GM18526 (cell line): ENCODE data around the gene PRSS8.

ENCODE experiments used
- POLR2A ChIP-seq: IDR thresholded peaks from 3 replicates; pipeline ENCODE4 v1.6.1; 2011; ENCODE audit not compliant: insufficient read length; ENCODE audit errors: extremely low read depth

Gene PRSS8

GRCh38 chr16:31135535-31136286, at the start of gene PRSS8:
TSS of gene PRSS8 (minus strand) at chr16:31135727. CDS start at chr16:31135498, 229 bp downstream.
- no peak for TF ChIP-seq POLR2A

GRCh38 chr16:31184888-31185287, 49.4 kb upstream of the PRSS8 start:
- no peak for TF ChIP-seq POLR2A

DNA sequence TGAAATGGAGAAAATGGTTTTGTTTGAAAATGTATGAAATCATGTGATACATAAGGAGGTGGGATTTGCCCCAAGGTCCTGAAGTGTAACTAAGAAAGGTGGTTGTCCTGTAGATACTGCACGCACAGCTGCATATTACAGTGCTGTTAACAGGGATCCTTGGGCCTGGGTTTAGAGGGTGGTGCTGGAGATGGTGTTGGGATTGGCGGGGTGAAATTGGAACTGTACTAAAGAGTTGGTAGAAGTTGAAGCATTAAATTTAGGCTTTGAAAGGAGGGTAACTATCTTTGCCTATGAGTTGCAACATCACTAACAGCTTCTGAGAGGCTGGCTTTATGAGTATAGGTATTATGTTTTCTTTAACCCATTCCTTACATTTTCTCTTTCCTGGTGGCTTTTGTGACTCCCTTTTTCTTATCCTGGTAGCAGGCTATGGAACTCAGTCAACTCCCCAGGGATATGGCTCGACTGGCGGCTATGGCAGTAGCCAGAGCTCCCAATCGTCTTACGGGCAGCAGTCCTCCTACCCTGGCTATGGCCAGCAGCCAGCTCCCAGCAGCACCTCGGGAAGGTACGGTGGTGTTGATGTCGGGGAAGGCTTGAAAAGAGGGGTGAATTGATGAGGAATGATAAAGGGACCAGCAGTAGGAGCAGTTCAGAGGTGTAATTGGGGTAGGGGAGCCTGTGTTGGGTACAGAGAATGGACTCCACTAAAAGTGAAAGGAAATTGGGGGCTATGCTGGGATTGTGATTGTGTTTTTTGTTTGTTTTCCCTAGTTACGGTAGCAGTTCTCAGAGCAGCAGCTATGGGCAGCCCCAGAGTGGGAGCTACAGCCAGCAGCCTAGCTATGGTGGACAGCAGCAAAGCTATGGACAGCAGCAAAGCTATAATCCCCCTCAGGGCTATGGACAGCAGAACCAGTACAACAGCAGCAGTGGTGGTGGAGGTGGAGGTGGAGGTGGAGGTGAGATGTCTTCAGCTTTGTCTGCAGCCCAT, 48.2 kb upstream of the PRSS8 start:
- no peak for TF ChIP-seq POLR2A

GRCh38 chr16:31182391-31182790, 46.9 kb upstream of the PRSS8 start:
- no peak for TF ChIP-seq POLR2A

DNA sequence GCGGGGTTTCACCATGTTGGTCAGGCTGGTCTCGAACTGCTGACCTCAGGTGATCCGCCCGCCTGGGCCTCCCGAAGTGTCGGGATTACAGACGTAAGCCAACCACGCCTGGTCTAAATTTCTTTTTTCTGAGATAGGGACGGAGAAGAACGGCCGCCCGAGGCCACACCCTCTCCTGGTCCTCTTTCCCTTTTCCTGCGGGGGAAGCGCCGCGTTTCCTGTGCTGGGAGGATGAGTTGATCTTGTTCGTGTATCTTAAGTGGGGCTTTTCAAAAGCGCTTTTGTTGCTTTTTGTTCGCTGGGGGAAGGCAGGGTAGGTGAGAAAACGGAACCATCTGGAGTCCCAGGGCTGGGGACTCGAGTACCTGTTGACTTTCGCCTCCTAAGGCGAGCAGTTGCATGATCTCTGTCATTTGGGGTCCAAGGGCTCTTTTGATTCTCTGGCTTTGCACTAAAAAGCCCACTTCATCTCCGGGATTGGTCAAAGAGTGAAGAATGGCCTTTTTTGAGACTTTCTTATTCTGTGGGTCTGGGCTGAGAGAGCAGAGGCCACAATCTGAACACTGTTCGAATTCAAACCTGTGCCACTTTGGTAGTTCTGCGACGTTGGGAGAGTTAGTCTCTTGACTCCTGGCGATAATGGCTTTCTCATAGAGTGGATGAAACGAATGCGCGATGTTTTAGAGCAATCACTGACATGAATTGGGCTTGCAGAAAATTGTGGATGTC, 45.7 kb upstream of the PRSS8 start:
- TF ChIP-seq POLR2A, result no peak

DNA sequence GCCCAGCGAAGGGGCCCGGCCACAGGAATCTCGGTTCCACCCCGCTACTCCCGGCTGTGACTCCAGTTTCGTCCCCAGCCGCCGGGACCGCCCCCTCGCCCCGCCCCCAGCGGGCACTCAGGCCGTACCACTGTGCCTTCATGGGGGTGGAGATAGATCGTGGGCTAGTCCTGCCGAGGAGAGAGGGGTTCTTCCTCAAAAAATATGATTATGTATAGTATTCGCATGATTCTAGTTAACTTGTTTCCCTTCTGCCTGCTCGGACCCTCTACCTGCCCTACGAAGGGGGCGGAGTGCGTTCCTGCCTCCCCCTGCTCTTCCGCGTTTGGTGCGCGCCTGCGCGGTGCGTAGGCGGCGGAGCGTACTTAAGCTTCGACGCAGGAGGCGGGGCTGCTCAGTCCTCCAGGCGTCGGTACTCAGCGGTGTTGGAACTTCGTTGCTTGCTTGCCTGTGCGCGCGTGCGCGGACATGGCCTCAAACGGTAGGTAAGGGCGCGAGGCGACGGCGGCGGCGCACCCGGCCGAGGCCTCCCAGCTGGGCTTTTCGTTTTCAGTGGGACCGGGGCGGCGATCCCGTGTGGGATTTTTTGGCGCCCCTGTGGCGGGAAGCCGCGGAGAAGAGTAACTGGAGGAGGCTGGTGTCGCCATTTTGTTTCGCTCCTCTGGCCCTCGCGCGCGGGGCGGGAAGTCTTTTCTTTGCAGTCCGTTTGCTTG, 44.4 kb upstream of the PRSS8 start, which contains the start of gene FUS:
TSS of gene FUS (plus strand) at position 393 of the 713 bp plus-strand sequence. CDS start at position 469, 76 bp downstream.
- peak; percentile 100 for TF ChIP-seq POLR2A

DNA sequence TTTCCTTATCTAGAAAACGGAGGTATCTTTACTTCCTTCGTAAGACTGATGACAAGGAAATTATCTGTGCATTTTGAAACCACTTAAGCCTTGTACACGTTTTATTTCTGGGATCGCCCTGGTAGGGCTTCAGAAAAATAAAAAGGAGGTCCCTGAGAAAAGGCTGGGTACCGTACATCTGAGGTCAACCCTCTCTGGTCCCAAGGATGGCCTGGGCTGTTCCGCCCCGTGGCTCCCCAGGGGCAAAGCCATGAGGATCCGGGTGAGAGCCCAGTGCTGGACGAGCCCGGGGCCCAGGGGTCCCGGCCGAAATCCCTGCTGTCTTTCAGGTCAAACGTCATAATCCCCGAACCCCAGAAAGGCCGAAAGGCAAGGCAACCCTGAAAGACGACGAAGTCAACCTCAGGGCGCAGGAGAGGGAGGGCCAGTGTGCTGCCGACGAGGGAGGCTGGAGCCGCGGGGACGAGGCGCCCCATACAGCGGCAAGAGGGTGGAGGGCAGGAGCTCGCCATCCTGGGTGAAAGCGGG, 43.8 kb upstream of the PRSS8 start:
- TF ChIP-seq POLR2A, result no peak

GRCh38 chr16:31177136-31177535, 41.6 kb upstream of the PRSS8 start:
- TF ChIP-seq POLR2A, result no peak

GRCh38 chr16:31168848-31169247, 33.3 kb upstream of the PRSS8 start:
- no peak for TF ChIP-seq POLR2A

GRCh38 chr16:31167315-31167714, 31.8 kb upstream of the PRSS8 start:
- TF ChIP-seq POLR2A, result no peak

DNA sequence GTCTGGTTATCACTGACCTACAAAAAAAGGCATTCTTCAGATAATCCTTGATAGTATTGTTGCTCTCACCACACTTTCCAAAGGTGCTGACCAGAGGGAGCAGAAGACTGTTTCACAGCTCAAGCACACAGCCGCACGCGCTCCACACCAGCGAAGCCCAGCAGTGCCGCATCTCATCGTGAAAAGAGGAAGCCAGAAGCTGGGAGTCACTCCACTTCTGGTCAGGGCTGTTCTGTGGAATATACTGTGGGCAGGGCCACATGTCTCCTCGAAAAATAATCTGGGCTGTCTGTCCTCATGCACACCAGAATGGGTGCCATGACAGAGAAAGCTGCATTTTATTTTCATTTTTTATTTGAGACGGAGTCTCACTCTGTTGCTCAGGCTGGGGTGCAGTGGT, 21.6 kb upstream of the PRSS8 start:
- TF ChIP-seq POLR2A, result no peak

DNA sequence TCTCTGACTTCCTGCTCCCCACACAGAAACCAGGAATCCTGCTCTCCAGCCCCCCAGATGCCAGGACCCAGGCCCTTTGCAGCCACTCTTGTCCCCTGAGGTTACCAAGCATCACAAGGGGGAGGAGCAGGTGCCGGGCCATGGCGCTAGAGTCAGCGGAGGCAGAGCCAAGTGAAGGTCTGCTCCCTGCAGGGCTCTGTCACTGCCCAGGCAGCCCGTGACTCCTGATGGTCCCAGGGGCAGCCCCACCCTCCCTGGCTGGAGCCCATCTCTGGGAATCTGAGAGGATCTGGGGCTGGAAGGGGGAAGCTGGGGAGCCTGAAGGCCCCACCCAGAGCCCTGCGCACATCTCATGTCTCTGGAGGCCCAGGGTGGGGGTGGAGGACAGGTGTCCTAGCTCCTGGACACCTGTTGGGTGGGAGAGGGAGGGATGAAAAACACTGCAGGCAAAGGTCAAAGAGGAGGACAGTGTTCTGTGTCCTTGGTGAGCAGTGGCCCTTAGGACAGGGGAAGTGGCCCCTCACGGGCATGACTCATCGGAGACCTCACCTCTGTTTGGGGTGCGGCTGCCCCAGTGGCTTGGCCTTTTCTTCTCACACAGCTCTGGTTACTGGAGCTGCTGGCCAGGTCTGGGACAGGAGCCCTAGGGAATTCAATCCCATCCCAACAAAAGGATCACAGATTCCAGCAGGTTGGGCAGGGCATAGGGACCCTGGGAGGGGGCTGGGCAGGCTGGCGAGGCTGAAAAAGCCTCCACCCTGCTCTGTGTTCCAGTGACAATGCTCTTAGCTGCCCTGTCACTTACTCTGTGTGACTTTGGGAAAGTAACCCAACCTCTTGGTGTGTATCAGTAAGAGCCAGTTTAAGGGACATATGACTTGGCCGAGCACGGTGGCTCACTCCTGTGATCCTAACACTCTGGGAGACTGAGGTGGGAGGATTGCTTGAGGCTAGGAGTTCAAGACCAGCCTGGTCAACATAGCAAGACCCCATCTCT, 14.7 kb upstream of the PRSS8 start, which contains the start of gene PRSS36:
TSS of gene PRSS36 (minus strand) at position 173 of the 997 bp plus-strand sequence. CDS start at position 142, 31 bp downstream.
- TF ChIP-seq POLR2A, result no peak

- no peak for TF ChIP-seq POLR2A
Measured at GRCh38 chr16:31149332-31149731, 13.8 kb upstream of the PRSS8 start.

DNA sequence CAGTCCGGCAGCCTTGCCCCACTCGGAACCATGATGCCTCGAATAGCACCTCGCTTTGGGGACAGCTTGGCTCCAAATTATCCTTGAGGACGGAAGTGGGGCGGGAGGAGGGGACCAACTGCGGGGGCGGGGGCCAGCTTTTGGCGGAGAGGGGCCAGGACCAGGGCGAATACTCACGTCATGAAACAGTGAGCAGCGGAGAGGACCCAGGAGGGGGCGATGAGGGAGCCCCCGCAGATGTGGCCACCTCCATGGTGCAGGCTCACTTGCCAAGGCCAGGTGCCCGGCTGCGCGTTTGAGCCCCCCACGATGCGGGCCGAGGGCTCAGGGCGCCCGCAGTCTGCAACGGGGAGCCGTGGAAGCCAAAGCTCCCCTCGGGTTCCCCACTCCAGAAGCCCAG, 13.4 kb upstream of the PRSS8 start:
- no peak for TF ChIP-seq POLR2A
